DND-41 (cell line): ENCODE data around the gene ANKRD28.

ENCODE experiments used
- ATAC-seq: fragments of 200-7000 bp; cut with Tn5 transposase; 3 replicates; pipeline ENCODE4 v1.9.1; 2021; ENCODE audit warnings: low read depth; ENCODE audit not compliant: insufficient read depth
- DNase-seq: peaks from one replicate; pipeline ENCODE4 v3.0.0-alpha.2; 2020
- H2AFZ ChIP-seq: 2 replicates; pipeline ENCODE4 v1.6.0; 2012; ENCODE audit warnings: low read depth, low read length
- H3K27ac ChIP-seq: 2 replicates; pipeline ENCODE4 v1.5.1; 2012; ENCODE audit warnings: low read length, inconsistent platforms
- H3K27me3 ChIP-seq: fragments of 200-600 bp; sonication (generic); 2 replicates; pipeline ENCODE4 v1.6.0; 2012; ENCODE audit warnings: low read length, mild to moderate bottlenecking, inconsistent platforms; ENCODE audit not compliant: insufficient read depth, poor library complexity
- H3K36me3 ChIP-seq: 2 replicates; pipeline ENCODE4 v1.5.1; 2012; ENCODE audit warnings: low read length, inconsistent platforms; ENCODE audit not compliant: insufficient read depth
- H3K4me1 ChIP-seq: 2 replicates; pipeline ENCODE4 v1.5.1; 2012; ENCODE audit warnings: mild to moderate bottlenecking, low read length; ENCODE audit not compliant: insufficient read depth
- H3K4me2 ChIP-seq: 2 replicates; pipeline ENCODE4 v1.6.0; 2012; ENCODE audit warnings: mild to moderate bottlenecking, moderate library complexity, low read length, inconsistent platforms; ENCODE audit not compliant: insufficient read depth
- H3K4me3 ChIP-seq, 2 experiments: fragments of 200-600 bp in 1 of 2; shearing (Covaris generic) in 1 of 2; 2 replicates each; pipeline ENCODE4 v1.5.1; 2012 to 2016; ENCODE audit warnings: inconsistent platforms in 2 of 2, low read length in 2 of 2, mild to moderate bottlenecking in 2 of 2, low read depth in 1 of 2, moderate library complexity in 1 of 2
- H3K79me2 ChIP-seq: 2 replicates; pipeline ENCODE4 v1.6.0; 2012; ENCODE audit warnings: low read length, inconsistent platforms; ENCODE audit not compliant: insufficient read depth
- H3K9ac ChIP-seq: 2 replicates; pipeline ENCODE4 v1.6.0; 2012; ENCODE audit warnings: low read depth, mild to moderate bottlenecking, inconsistent platforms, low read length, moderate library complexity
- H3K9me3 ChIP-seq: 2 replicates; pipeline ENCODE4 v1.5.1; 2012; ENCODE audit warnings: low read length, moderate library complexity, mild to moderate bottlenecking, inconsistent platforms; ENCODE audit not compliant: insufficient read depth, severe bottlenecking
- H4K20me1 ChIP-seq: 2 replicates; pipeline ENCODE4 v1.6.0; 2012; ENCODE audit warnings: low read length; ENCODE audit not compliant: insufficient read depth
- EZH2 ChIP-seq: IDR thresholded peaks from 3 replicates; pipeline ENCODE4 v1.6.1; 2012; ENCODE audit warnings: borderline replicate concordance, low read depth, mild to moderate bottlenecking, moderate library complexity, low read length, inconsistent platforms; ENCODE audit not compliant: severe bottlenecking
- TF ChIP-seq, protein P1 (sequence below): IDR thresholded peaks from 2 replicates; pipeline ENCODE4 v1.5.1; 2012; ENCODE audit warnings: borderline replicate concordance, low read length, moderate library complexity, mild to moderate bottlenecking; ENCODE audit not compliant: poor library complexity, severe bottlenecking; ENCODE audit errors: extremely low read depth

ANKRD28 gene

DNA sequence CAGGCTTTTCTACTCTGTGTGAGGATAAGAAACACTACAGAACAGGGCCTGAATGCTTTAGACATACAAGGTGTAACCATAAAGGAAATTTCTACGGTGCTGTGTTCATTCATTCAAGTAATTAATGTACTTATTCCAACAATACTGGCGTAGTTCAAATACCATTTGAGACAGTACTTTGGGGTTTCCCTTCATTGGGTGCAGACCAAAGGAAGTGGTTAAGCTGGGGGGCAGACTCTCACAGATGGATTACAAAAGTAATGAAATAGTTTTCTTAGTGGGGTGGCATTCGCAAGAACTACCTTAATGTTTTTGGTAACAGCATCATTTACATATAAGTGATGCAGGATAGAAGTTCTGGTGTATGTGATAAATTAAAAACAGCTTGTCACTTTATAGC lies 130.3 kb downstream of the ANKRD28 start:
- no peak overlapping the region for H2AFZ ChIP-seq
- ATAC-seq (peak; percentile 59), DNase-seq (no peak)
- no peak overlapping the region for H3K9ac ChIP-seq
- no peaks in the 10 kb centered on the region for H3K9me3 ChIP-seq
- H3K27ac ChIP-seq, result no peak overlapping the region; the same call in 1 of the 2 replicates
- no peak overlapping the region for H3K4me2 ChIP-seq
- H4K20me1 ChIP-seq, result no peaks in the 10 kb centered on the region
- TF ChIP-seq, protein P1, sequence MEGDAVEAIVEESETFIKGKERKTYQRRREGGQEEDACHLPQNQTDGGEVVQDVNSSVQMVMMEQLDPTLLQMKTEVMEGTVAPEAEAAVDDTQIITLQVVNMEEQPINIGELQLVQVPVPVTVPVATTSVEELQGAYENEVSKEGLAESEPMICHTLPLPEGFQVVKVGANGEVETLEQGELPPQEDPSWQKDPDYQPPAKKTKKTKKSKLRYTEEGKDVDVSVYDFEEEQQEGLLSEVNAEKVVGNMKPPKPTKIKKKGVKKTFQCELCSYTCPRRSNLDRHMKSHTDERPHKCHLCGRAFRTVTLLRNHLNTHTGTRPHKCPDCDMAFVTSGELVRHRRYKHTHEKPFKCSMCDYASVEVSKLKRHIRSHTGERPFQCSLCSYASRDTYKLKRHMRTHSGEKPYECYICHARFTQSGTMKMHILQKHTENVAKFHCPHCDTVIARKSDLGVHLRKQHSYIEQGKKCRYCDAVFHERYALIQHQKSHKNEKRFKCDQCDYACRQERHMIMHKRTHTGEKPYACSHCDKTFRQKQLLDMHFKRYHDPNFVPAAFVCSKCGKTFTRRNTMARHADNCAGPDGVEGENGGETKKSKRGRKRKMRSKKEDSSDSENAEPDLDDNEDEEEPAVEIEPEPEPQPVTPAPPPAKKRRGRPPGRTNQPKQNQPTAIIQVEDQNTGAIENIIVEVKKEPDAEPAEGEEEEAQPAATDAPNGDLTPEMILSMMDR, result no peak
- TF ChIP-seq EZH2, result no peak
- peaks cover 16% of the 10 kb centered on the region for H3K4me1 ChIP-seq
- H3K79me2 ChIP-seq, result no peaks in the 10 kb centered on the region
- H3K4me3 ChIP-seq, result no peak overlapping the region
- peaks cover 70% of the 10 kb centered on the region for H3K36me3 ChIP-seq
- no peaks in the 10 kb centered on the region for H3K27me3 ChIP-seq

DNA sequence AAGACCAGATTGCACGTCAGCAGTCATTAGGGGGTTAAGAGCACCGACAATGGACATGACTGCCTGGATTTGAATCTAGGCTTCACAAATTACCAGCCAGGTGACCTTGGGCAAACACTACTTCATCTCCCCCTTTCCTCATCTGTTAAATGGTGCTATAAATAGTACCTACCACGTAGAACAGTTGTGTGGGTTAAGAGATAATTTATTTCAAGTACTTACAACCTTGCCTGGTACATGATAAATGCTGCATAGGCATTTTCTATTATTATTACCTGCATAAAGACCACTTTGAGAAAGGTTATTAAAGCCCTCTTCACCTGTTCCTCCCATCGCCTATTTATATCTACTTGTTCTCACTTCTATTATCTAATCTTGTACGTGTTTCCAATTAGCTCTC lies 131.5 kb downstream of the ANKRD28 start:
- Histone ChIP-seq H3K9ac (no peak overlapping the region), H3K9me3 (no peaks in the 10 kb centered on the region), H3K4me3 (no peak overlapping the region), H3K36me3 (peaks cover 58% of the 10 kb centered on the region), H3K79me2 (no peaks in the 10 kb centered on the region), H3K4me1 (peaks cover 23% of the 10 kb centered on the region), H4K20me1 (no peaks in the 10 kb centered on the region), H3K27me3 (no peaks in the 10 kb centered on the region), H3K27ac (no peak overlapping the region), H3K4me2 (no peak overlapping the region), H2AFZ (no peak overlapping the region)
- DNase-seq (no peak), ATAC-seq (no peak)
- TF ChIP-seq, protein P1, result no peak
- no peak for TF ChIP-seq EZH2

DNA sequence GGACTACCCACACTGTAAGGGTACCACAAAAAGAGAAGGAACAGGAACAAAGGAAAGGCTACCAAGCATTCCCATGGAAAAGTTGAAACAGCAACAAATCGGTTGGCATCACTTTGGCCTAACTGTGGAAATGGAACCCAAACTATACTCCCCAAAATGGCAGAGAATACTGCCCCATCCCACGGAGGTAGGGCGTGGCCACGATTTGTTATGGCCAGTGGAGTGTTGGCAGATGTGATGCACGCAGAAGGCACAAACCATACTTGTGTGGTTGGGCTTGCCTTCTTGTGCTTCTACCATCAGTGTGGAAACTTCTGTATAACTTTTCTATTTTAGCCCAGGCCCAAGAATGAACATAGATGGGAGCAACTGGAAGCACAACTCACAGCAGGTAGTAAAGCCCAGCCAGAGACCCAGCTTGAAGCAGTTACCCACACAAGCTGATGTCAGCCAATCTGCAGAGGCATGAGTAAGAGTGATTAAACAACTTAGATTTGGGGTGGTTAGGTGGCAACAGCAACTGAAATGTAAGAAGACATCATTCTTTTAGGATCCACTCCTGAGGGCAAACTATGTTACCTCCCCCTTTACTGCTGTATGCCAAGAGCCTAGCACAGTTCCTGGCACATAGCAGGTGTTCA lies 132.1 kb downstream of the ANKRD28 start:
- TF ChIP-seq, protein P1, result no peak
- no peak for TF ChIP-seq EZH2
- Histone ChIP-seq H3K9ac (no peak overlapping the region), H3K79me2 (no peaks in the 10 kb centered on the region), H3K4me3 (no peak overlapping the region), H3K27ac (peak overlapping the region; percentile 21; the same call in 1 of the 2 replicates), H3K27me3 (no peaks in the 10 kb centered on the region), H3K36me3 (peaks cover 51% of the 10 kb centered on the region), H2AFZ (no peak overlapping the region), H3K4me1 (peaks cover 29% of the 10 kb centered on the region), H4K20me1 (no peaks in the 10 kb centered on the region), H3K4me2 (no peak overlapping the region), H3K9me3 (no peaks in the 10 kb centered on the region)
- ATAC-seq (no peak), DNase-seq (no peak)
